B cell (primary cell): ENCODE results near the gene LY9. TPM values are rescaled to one million over a fixed set of nuclear protein-coding genes. Genes with fewer than 3 reads are reported as not detected.
"Not testable (repeated sequence)": the region's sequence is repeated elsewhere in the genome, so short reads cannot be mapped to it uniquely, and the experiment has no call there.

Experiments used
- ATAC-seq: fragments of 200-7000 bp; cut with Tn5 transposase; one replicate; pipeline ENCODE4 v1.10.0; 2021; ENCODE audit warnings: low read depth, mild to moderate bottlenecking, moderate number of reproducible peaks, moderate library complexity
- CTCF ChIA-PET: fragments of 350-600 bp; sonication (Branson Sonifier 250); formaldehyde crosslinking; loops from one replicate; lab custom pipeline; 2021; ENCODE audit warnings: antibody characterized with exemption, inconsistent platforms; lab: Charles Lee
- POLR2A ChIA-PET: fragments of 350-600 bp; sonication (Branson Sonifier 250); formaldehyde crosslinking; loops from one replicate; lab custom pipeline; 2021; ENCODE audit warnings: antibody characterized with exemption; lab: Charles Lee
- DNase-seq: peaks from one replicate; pipeline ENCODE4 v3.0.0; 2013
- H2AFZ ChIP-seq: 2 replicates; pipeline ENCODE4 v1.6.1; 2012; ENCODE audit warnings: mild to moderate bottlenecking, low read depth, low read length; ENCODE audit not compliant: insufficient read depth, poor library complexity, severe bottlenecking
- H3K27ac ChIP-seq, 2 donors: 1 replicate in 1 of 2; 2 replicates in 1 of 2; pipeline ENCODE4 v1.5.1; 2012 to 2013; ENCODE audit warnings: low read length in 2 of 2, mild to moderate bottlenecking in 2 of 2, moderate library complexity in 1 of 2
- H3K27me3 ChIP-seq, 4 experiments: fragments of 200-600 bp in 1 of 4; sonication (generic) in 1 of 4; replicated peaks in 1 of 4; 1 replicate in 2 of 4; 2 replicates in 2 of 4; pipeline versions ENCODE4 v1.6.1 to v1.7.0; 2013 to 2016; ENCODE audit warnings: low read length in 3 of 4, mild to moderate bottlenecking in 2 of 4, mixed read lengths in 1 of 4, moderate library complexity in 1 of 4; ENCODE audit not compliant: insufficient read depth in 4 of 4, control insufficient read depth in 3 of 4; ENCODE audit errors: control extremely low read depth in 1 of 4
- H3K36me3 ChIP-seq, 2 experiments: replicated peaks in 1 of 2; 1 replicate in 1 of 2; 2 replicates in 1 of 2; pipeline versions ENCODE4 v1.6.1 to v1.7.1; 2013; ENCODE audit warnings: low read length in 1 of 2; ENCODE audit not compliant: insufficient read depth in 2 of 2, control insufficient read depth in 1 of 2; ENCODE audit errors: control extremely low read depth in 1 of 2, extremely low read depth in 1 of 2
- H3K4me1 ChIP-seq, 2 donors: fragments of 200-600 bp in 1 of 2; sonication (generic) in 1 of 2; 1 replicate in 1 of 2; 2 replicates in 1 of 2; pipeline versions ENCODE4 v1.5.1 to v1.6.1; 2013 to 2017; ENCODE audit warnings: low read length in 2 of 2; ENCODE audit not compliant: control insufficient read depth in 2 of 2, insufficient read depth in 2 of 2
- H3K4me2 ChIP-seq: replicated peaks from 2 replicates; pipeline ENCODE3; 2012; ENCODE audit warnings: mild to moderate bottlenecking, low read depth, low read length; ENCODE audit not compliant: poor library complexity, severe bottlenecking
- H3K4me3 ChIP-seq, 5 experiments: fragments of 200-600 bp in 1 of 5; sonication (generic) in 1 of 5; 1 replicate in 3 of 5; 2 replicates in 2 of 5; pipeline versions ENCODE4 v1.5.1 to v1.7.0; 2011 to 2016; ENCODE audit warnings: low read length in 4 of 5, mild to moderate bottlenecking in 4 of 5, low read depth in 2 of 5, control low read depth in 1 of 5, moderate library complexity in 1 of 5; ENCODE audit not compliant: insufficient read depth in 1 of 5; ENCODE audit errors: control extremely low read depth in 1 of 5, extremely low read depth in 1 of 5
- H3K79me2 ChIP-seq: fragments of 200-600 bp; sonication (generic); one replicate; pipeline ENCODE4 v1.6.0; 2016; ENCODE audit warnings: low read length; ENCODE audit not compliant: control insufficient read depth, insufficient read depth
- H3K9ac ChIP-seq: fragments of 200-600 bp; sonication (generic); 2 replicates; pipeline ENCODE4 v1.6.1; 2017; ENCODE audit warnings: mild to moderate bottlenecking, low read length, moderate library complexity
- H3K9me3 ChIP-seq, 3 donors: one replicate each; pipeline versions ENCODE4 v1.6.1 to v1.7.1; 2013; ENCODE audit warnings: low read length in 2 of 3; ENCODE audit not compliant: control insufficient read depth in 2 of 3, insufficient read depth in 1 of 3; ENCODE audit errors: control extremely low read depth in 1 of 3
- H4K20me1 ChIP-seq: 2 replicates; pipeline ENCODE4 v1.6.0; 2012; ENCODE audit warnings: mild to moderate bottlenecking, low read length; ENCODE audit not compliant: insufficient read depth, control insufficient read depth, poor library complexity, severe bottlenecking
- H3K27ac Mint-ChIP-seq: one replicate; pipeline ENCODE4 v1.8.0; 2021; ENCODE audit warnings: mixed read lengths
- H3K27me3 Mint-ChIP-seq: one replicate; pipeline ENCODE4 v1.8.0; 2021; ENCODE audit warnings: mixed read lengths
- H3K4me1 Mint-ChIP-seq: one replicate; pipeline ENCODE4 v1.8.0; 2021; ENCODE audit warnings: mixed read lengths
- H3K4me3 Mint-ChIP-seq: one replicate; pipeline ENCODE4 v1.8.0; 2021; ENCODE audit warnings: mixed read lengths
- H3K9me3 Mint-ChIP-seq: one replicate; pipeline ENCODE4 v1.8.0; 2022; ENCODE audit warnings: mixed read lengths; ENCODE audit not compliant: insufficient read depth
- EZH2 ChIP-seq: IDR thresholded peaks from 2 replicates; pipeline ENCODE4 v1.6.1; 2012; ENCODE audit warnings: borderline replicate concordance, low read depth, mild to moderate bottlenecking, moderate library complexity, low read length; ENCODE audit not compliant: insufficient read depth, poor library complexity, severe bottlenecking
- WGBS: methylation state at CpG from one replicate; pipeline ENCODE4 v1.1.5; 2013; ENCODE audit warnings: missing lambda C conversion rate; ENCODE audit not compliant: insufficient coverage; 5-methylcytosine and 5-hydroxymethylcytosine counted together
- intact Hi-C: fragments of 100-400 bp; cut with micrococcal nuclease; formaldehyde crosslinking; loops from one replicate; pipeline ENCODE4 v1.10.0; 2022
- polyA plus RNA-seq: library from polyadenylated mRNA; depleted of rRNA; stranded (reverse); fragments of >200 nt; gene quantifications from 2 replicates; pipeline ENCODE4 v1.2.3, GENCODE V29; 2012
- total RNA-seq, 2 donors: library from RNA; stranded (reverse); fragments of 120-200 nt in 1 of 2; gene quantifications; 1 replicate in 1 of 2; 2 replicates in 1 of 2; pipeline versions ENCODE4 v1.2.3 to v1.2.4, GENCODE V29; 2013 to 2022
- TF ChIP-seq, protein P1 (sequence below): fragments of 200-600 bp; IDR thresholded peaks from one replicate; pipeline ENCODE4 v1.8.0; 2022; ENCODE audit warnings: antibody characterized with exemption, mild to moderate bottlenecking

Gene LY9
- total and polyA plus RNA-seq, 2 donors (not counting 1 experiment from before 2014, with no cell fraction given), result 252 to 365 TPM

DNA sequence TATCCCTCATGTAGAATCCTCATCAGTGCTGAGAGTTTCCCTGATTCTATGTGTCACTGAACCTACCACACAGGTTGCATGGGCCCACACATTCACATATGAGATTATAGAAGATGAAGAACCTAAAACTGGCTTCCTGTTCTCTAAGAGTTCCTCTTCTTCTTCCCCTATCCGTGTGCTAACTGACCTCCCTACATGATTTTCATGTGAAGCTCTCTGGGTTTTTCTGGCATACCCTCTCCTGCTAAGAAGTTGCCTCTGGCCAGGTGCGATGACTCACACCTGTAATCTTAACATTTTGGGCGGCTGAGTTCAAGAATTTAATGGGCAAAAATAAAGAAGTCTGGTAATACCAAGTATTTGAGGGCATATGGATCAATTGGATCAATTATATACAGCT lies 72.2 kb downstream of the LY9 start:
- DNase-seq (no peak), ATAC-seq (no peak)
- ChIA-PET POLR2A (no interaction called here), CTCF (no interaction called here)
- peaks cover under 1% of the 10 kb centered on the region for H3K27me3 Mint-ChIP-seq
- no peak overlapping the region for H3K4me3 Mint-ChIP-seq
- intact Hi-C loops, result no loop called here
- H3K9me3 Mint-ChIP-seq, result no peaks in the 10 kb centered on the region
- Histone ChIP-seq H2AFZ (no peak overlapping the region), H3K36me3 (no peaks in the 10 kb centered on the region), H3K9me3 (peaks cover 0 to 1% (median 0%) of the 10 kb centered on the region in 3 donors), H4K20me1 (no peaks in the 10 kb centered on the region), H3K27me3 (no peaks in the 10 kb centered on the region), H3K79me2 (no peaks in the 10 kb centered on the region), H3K9ac (no peak overlapping the region), H3K4me1 (peaks cover 5% of the 10 kb centered on the region in 2 donors), H3K4me3 (no peak overlapping the region), H3K27ac (no peak overlapping the region), H3K4me2 (no peak overlapping the region)
- WGBS, result 42% methylated on average over 2 of the region's 3 CpGs
- H3K27ac Mint-ChIP-seq, result no peak overlapping the region
- peaks cover 16% of the 10 kb centered on the region for H3K4me1 Mint-ChIP-seq
- no peak for TF ChIP-seq EZH2
- TF ChIP-seq, protein P1, sequence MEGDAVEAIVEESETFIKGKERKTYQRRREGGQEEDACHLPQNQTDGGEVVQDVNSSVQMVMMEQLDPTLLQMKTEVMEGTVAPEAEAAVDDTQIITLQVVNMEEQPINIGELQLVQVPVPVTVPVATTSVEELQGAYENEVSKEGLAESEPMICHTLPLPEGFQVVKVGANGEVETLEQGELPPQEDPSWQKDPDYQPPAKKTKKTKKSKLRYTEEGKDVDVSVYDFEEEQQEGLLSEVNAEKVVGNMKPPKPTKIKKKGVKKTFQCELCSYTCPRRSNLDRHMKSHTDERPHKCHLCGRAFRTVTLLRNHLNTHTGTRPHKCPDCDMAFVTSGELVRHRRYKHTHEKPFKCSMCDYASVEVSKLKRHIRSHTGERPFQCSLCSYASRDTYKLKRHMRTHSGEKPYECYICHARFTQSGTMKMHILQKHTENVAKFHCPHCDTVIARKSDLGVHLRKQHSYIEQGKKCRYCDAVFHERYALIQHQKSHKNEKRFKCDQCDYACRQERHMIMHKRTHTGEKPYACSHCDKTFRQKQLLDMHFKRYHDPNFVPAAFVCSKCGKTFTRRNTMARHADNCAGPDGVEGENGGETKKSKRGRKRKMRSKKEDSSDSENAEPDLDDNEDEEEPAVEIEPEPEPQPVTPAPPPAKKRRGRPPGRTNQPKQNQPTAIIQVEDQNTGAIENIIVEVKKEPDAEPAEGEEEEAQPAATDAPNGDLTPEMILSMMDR, result no peak

DNA sequence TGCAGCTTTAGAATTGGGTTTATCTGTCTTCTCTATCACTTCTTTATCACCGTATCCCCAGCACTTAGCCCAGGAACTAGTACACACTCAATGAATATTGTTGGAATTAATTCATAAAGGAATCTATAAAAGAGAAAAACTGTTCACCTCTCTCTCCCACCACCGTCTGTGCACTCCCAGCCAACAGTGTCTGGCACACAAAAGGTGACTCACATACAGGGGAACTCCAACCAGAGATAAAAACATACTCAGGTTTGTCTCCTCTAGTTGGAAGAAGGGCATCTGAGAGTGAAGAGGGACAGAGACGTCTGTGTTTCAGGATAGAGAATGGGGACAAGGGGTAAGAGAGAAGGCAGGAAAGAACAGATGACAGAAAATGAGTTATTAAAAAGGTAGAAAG lies 79.0 kb downstream of the LY9 start:
- H2AFZ ChIP-seq, result no peak overlapping the region
- no peak overlapping the region for H3K4me3 ChIP-seq
- H3K36me3 ChIP-seq, result no peaks in the 10 kb centered on the region
- DNase-seq, result no peak
- no peaks in the 10 kb centered on the region for H3K4me1 ChIP-seq
- no peak overlapping the region for H3K27ac Mint-ChIP-seq
- no peaks in the 10 kb centered on the region for H3K27me3 ChIP-seq
- H3K27ac ChIP-seq, result no peak overlapping the region
- H3K9ac ChIP-seq, result no peak overlapping the region
- H3K9me3 ChIP-seq, result no peaks in the 10 kb centered on the region
- H4K20me1 ChIP-seq, result no peaks in the 10 kb centered on the region
- H3K4me2 ChIP-seq, result no peak overlapping the region
- ATAC-seq, result no peak
- H3K27me3 Mint-ChIP-seq, result peaks cover 6% of the 10 kb centered on the region
- TF ChIP-seq EZH2, result no peak
- TF ChIP-seq, protein P1, result no peak
- ChIA-PET POLR2A (no interaction called here), CTCF (interaction anchor here (1.6 kb wide), 1 partner anchor 38 kb away, joined by 5 read pairs; no protein-coding TSS in a partner anchor)
- no peaks in the 10 kb centered on the region for H3K79me2 ChIP-seq
- intact Hi-C loops, result no loop called here
- no peak overlapping the region for H3K4me3 Mint-ChIP-seq
- H3K4me1 Mint-ChIP-seq, result peaks cover 10% of the 10 kb centered on the region
- WGBS, result no CpG with 5 or more reads among the region's 3 CpGs
- no peaks in the 10 kb centered on the region for H3K9me3 Mint-ChIP-seq

DNA sequence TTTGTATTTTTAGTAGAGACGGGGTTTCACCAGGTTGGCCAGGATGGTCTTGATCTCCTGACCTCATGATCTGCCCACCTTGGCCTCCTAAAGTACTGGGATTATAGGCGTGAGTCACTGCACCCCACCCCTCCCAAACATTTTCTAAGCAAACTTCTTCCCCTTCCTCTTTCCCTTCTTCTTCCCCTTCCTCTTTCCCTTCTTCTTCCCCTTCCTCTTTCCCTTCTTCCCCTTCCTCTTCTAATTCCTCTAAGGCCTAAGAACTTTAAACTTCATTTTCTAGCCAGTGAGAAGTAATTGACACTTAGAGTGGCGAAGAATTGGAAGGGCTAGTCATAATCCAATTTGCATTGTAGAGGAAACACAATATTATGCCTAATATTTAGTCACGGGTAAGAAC lies 79.6 kb downstream of the LY9 start:
- H3K27ac ChIP-seq, H3K9me3 Mint-ChIP-seq, ATAC-seq, H3K4me3 ChIP-seq, H3K4me1 ChIP-seq, H4K20me1 ChIP-seq, H3K9ac ChIP-seq, H3K27ac Mint-ChIP-seq, H3K36me3 ChIP-seq, H2AFZ ChIP-seq, H3K4me3 Mint-ChIP-seq, H3K27me3 Mint-ChIP-seq, POLR2A ChIA-PET, DNase-seq, H3K27me3 ChIP-seq, H3K9me3 ChIP-seq, intact Hi-C loops, H3K4me2 ChIP-seq, H3K79me2 ChIP-seq: not testable (repeated sequence)
- 100% methylated on average over 1 of the region's 4 CpGs for WGBS
- peaks cover 10% of the 10 kb centered on the region for H3K4me1 Mint-ChIP-seq
- CTCF ChIA-PET, result interaction anchor here (1.6 kb wide), 1 partner anchor 38 kb away, joined by 5 read pairs; no protein-coding TSS in a partner anchor
